Gastrocnemius medialis (tissue), 4 donors: ENCODE measurements around the gene KLRF2.

Experiments
- POLR2A ChIP-seq, 2 donors: fragments of 450-650 bp; IDR thresholded peaks; one replicate each; pipeline ENCODE4 v1.6.1; 2017; ENCODE audit warnings: antibody characterized with exemption in 2 of 2, mild to moderate bottlenecking in 2 of 2, moderate library complexity in 2 of 2
- TF ChIP-seq, protein P1 (sequence below), 5 experiments: fragments of 450-650 bp in 3 of 5; fragments of 200-600 bp in 2 of 5; sonication (generic) in 2 of 5; IDR thresholded peaks in 4 of 5; conservative IDR thresholded peaks in 1 of 5; 1 replicate in 4 of 5; 2 replicates in 1 of 5; pipeline ENCODE4 v1.5.1; 2016 to 2019; ENCODE audit warnings: antibody characterized with exemption in 5 of 5, mild to moderate bottlenecking in 3 of 5, moderate library complexity in 3 of 5

DNA sequence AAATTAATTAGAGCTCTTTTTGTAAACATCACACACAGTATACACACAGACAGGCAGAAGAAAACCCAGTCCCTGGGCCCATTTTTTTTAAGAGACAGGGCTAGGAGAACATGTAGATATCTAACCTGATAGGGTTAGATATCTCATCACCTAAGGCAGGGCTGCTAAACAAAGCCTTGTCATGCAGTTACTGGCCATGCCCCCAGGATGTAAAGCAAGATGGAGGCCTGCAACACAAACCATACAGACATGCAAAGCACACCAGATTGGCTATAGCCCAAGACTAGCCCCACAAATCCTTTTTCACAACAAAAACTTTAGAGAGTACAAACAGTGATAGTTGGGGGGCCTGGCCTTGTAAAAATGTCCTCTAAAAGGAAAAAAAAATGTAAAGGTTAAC, 30.4 kb downstream of the KLRF2 start:
- TF ChIP-seq, protein P1, sequence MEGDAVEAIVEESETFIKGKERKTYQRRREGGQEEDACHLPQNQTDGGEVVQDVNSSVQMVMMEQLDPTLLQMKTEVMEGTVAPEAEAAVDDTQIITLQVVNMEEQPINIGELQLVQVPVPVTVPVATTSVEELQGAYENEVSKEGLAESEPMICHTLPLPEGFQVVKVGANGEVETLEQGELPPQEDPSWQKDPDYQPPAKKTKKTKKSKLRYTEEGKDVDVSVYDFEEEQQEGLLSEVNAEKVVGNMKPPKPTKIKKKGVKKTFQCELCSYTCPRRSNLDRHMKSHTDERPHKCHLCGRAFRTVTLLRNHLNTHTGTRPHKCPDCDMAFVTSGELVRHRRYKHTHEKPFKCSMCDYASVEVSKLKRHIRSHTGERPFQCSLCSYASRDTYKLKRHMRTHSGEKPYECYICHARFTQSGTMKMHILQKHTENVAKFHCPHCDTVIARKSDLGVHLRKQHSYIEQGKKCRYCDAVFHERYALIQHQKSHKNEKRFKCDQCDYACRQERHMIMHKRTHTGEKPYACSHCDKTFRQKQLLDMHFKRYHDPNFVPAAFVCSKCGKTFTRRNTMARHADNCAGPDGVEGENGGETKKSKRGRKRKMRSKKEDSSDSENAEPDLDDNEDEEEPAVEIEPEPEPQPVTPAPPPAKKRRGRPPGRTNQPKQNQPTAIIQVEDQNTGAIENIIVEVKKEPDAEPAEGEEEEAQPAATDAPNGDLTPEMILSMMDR (IDR thresholded peaks at IDR 0.05 in 4 of 5, conservative IDR thresholded peaks at IDR 0.05 in 1 of 5): no peak
- TF ChIP-seq POLR2A (IDR thresholded peaks at IDR 0.05): no peak
